Astrocyte of the spinal cord (primary cell): ENCODE measurements around the gene PRTG.
"Not testable (repeated sequence)": the region's sequence is repeated elsewhere in the genome, so short reads cannot be mapped to it uniquely, and the experiment has no call there.

ENCODE experiments used
- DNase-seq: peaks from one replicate; pipeline ENCODE4 v3.0.0; 2011; ENCODE audit warnings: low read depth, low spot score
- H3K4me3 ChIP-seq: 2 replicates; pipeline ENCODE4 v1.5.1; 2011; ENCODE audit warnings: low read depth, mild to moderate bottlenecking, low read length, moderate library complexity
- CTCF ChIP-seq: IDR thresholded peaks from 2 replicates; pipeline ENCODE4 v1.5.1; 2012; ENCODE audit warnings: low read depth, mild to moderate bottlenecking, low read length, inconsistent platforms
- in situ Hi-C: cut with HindIII; loops from 2 replicates; pipeline ENCODE4 v1.10.0; 2017; ENCODE audit warnings: low sequenced_read_pairs

The PRTG gene

GRCh38 chr15:55742927-55743728 is at the start of gene PRTG:
Gene PRTG (minus strand): TSS chr15:55743152. CDS start chr15:55742931, 221 bp downstream.
- peak within 1 kb of the TSS; percentile 59 for H3K4me3 ChIP-seq
- in situ Hi-C loops: no loop called here
- no peak for TF ChIP-seq CTCF
- DNase-seq: peak; percentile 82

GRCh38 chr15:55791551-55792400 is 48.8 kb upstream of the PRTG start:
- in situ Hi-C loops: no loop called here
- no peak overlapping the region for H3K4me3 ChIP-seq

GRCh38 chr15:55789066-55789660 is 46.2 kb upstream of the PRTG start:
- TF ChIP-seq CTCF: peak; percentile 60
- in situ Hi-C loops: no loop called here
- no peak overlapping the region for H3K4me3 ChIP-seq
- DNase-seq: no peak

More at GRCh38 chr15:55791551-55792400, 48.8 kb upstream of the PRTG start:
- no peak for TF ChIP-seq CTCF
- peak; percentile 66 for DNase-seq

- no peak overlapping the region for H3K4me3 ChIP-seq
- TF ChIP-seq CTCF: no peak
- DNase-seq: no peak
- in situ Hi-C loops: no loop called here
Observed at GRCh38 chr15:55786341-55786740, 43.4 kb upstream of the PRTG start.

- DNase-seq, H3K4me3 ChIP-seq, in situ Hi-C loops: not testable (repeated sequence)
Observed at GRCh38 chr15:55785593-55785992, 42.6 kb upstream of the PRTG start.

- in situ Hi-C loops: no loop called here
- TF ChIP-seq CTCF: no peak
- DNase-seq: no peak
- no peak overlapping the region for H3K4me3 ChIP-seq
Observed at GRCh38 chr15:55784286-55784685, 41.3 kb upstream of the PRTG start.
